ENCODE measurements around the gene ANXA2.

DNA sequence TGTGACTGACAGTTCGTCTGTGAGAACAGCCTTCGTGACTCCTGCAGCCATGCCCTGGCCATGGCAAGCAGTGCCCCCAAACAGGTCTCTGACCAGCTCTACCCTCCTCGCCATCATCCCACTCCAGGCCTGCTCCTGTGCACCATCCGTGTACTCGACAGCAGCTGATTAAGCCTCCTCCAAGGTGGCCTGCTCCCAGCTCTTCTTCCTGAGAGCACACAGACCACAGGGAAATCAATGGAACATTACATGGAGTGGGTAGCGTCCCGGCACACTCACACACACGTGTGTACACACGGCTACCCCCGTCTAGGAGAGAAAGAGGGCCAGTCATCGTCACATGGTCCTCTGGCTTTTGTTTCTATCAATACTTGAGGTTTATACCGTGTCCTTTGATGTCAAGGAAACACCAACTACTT is 21.1 kb downstream of the ANXA2 start:
- TF ChIP-seq POLR2A (IDR thresholded peaks at IDR 0.05; ENCODE audit: low read length) (no peak), GATA1 (IDR thresholded peaks at IDR 0.05; ENCODE audit: low read depth, low read length) (no peak)
